K562 (cell line): ENCODE measurements around the gene GCH1. TPM values are rescaled to one million over a fixed set of nuclear protein-coding genes. Genes with fewer than 3 reads are reported as not detected.

Experiments
- ATAC-seq: fragments of 200-7000 bp; cut with Tn5 transposase; 3 replicates; pipeline ENCODE4 v1.9.1; 2020; ENCODE audit warnings: moderate library complexity
- BruUV-seq: library from RNA; stranded (reverse); fragments of 400-500 nt; replicated peaks from 2 replicates; lab custom pipeline; 2021; lab: Mats Ljungman, UMichigan
- CTCF ChIA-PET: fragments of 300-600 bp; formaldehyde crosslinking; extraction: SDS; loops from one replicate; lab custom pipeline; 2021; ENCODE audit warnings: low intra/inter-chr PET ratio; lab: Yijun Ruan, JAX
- POLR2A ChIA-PET: fragments of 300-600, 350-650 bp; sonication (Branson Sonifier 250); formaldehyde crosslinking; extraction: SDS; loops from one replicate; lab custom pipeline; 2021; ENCODE audit warnings: antibody characterized with exemption, inconsistent platforms; lab: Yijun Ruan, JAX
- DNase-seq, 4 experiments: peaks; one replicate each; pipeline versions ENCODE4 v3.0.0 to v3.0.0-alpha.2; 2011 to 2018; ENCODE audit warnings: low spot score in 3 of 4, mixed read lengths in 3 of 4; ENCODE audit errors: extremely low read depth in 1 of 4
- FAIRE-seq: peaks from 2 replicates; lab custom pipeline; 2011; peaks lifted over from hg19 to GRCh38; lab: Jason Lieb, UNC
- H2AFZ ChIP-seq: 2 replicates; pipeline ENCODE4 v1.6.0; 2011; ENCODE audit warnings: low read depth, low read length, control low read depth, inconsistent platforms
- H3K27ac ChIP-seq: fragments of 200-600 bp; 3 replicates; pipeline ENCODE4 v1.8.0; 2011; ENCODE audit warnings: low read depth, mild to moderate bottlenecking, control low read depth, inconsistent platforms, low read length, moderate library complexity, mixed read lengths; ENCODE audit errors: extremely low read depth
- H3K27me3 ChIP-seq, 2 experiments: fragments of 300-600 bp in 1 of 2; 2 replicates in 1 of 2; 3 replicates in 1 of 2; pipeline versions ENCODE4 v1.6.0 to v1.8.0; 2011; ENCODE audit warnings: inconsistent platforms in 2 of 2, low read length in 2 of 2, mild to moderate bottlenecking in 1 of 2, mixed read lengths in 1 of 2, moderate library complexity in 1 of 2; ENCODE audit not compliant: control insufficient read depth in 2 of 2, insufficient read depth in 2 of 2
- H3K36me3 ChIP-seq: fragments of 300-600 bp; 3 replicates; pipeline ENCODE4 v1.8.0; 2011; ENCODE audit warnings: mild to moderate bottlenecking, low read length, inconsistent platforms; ENCODE audit not compliant: control insufficient read depth, insufficient read depth
- H3K4me1 ChIP-seq, 2 experiments: fragments of 200-600 bp in 1 of 2; replicated peaks in 1 of 2; 2 replicates in 1 of 2; 3 replicates in 1 of 2; pipeline versions ENCODE4 v1.5.1 to v1.8.0; 2011; ENCODE audit warnings: inconsistent platforms in 2 of 2, low read length in 2 of 2, mild to moderate bottlenecking in 1 of 2, mixed read lengths in 1 of 2, moderate library complexity in 1 of 2; ENCODE audit not compliant: control insufficient read depth in 2 of 2, insufficient read depth in 2 of 2
- H3K4me2 ChIP-seq: 2 replicates; pipeline ENCODE4 v1.6.1; 2011; ENCODE audit warnings: low read length, control low read depth, inconsistent platforms, mixed read lengths; ENCODE audit not compliant: insufficient read depth
- H3K4me3 ChIP-seq: fragments of 200-600 bp; sonication (generic), shearing (Covaris generic); 2 replicates; pipeline ENCODE4 v1.5.1; 2016; ENCODE audit warnings: control low read depth, inconsistent platforms
- H3K79me2 ChIP-seq: fragments of 200-600 bp; 3 replicates; pipeline ENCODE4 v1.8.0; 2011; ENCODE audit warnings: low read length, inconsistent platforms; ENCODE audit not compliant: control insufficient read depth, insufficient read depth
- H3K9ac ChIP-seq, 2 experiments: 2 replicates each; pipeline versions ENCODE4 v1.6.0 to v1.6.1; 2011; ENCODE audit warnings: low read depth in 2 of 2, low read length in 2 of 2, control low read depth in 1 of 2, inconsistent platforms in 1 of 2, mild to moderate bottlenecking in 1 of 2, mixed read lengths in 1 of 2; ENCODE audit not compliant: insufficient read depth in 1 of 2
- H3K9me1 ChIP-seq: one replicate; pipeline ENCODE4 v1.6.0; 2011; ENCODE audit warnings: inconsistent platforms, mild to moderate bottlenecking, low read length, moderate library complexity; ENCODE audit not compliant: control insufficient read depth, insufficient read depth
- H3K9me3 ChIP-seq: replicated peaks from 2 replicates; pipeline ENCODE4 v1.5.1; 2011; ENCODE audit warnings: low read depth, low read length, inconsistent platforms; ENCODE audit not compliant: control insufficient read depth, insufficient read depth
- H4K20me1 ChIP-seq: replicated peaks from 2 replicates; pipeline ENCODE4 v1.6.1; 2011; ENCODE audit warnings: low read length, inconsistent platforms, mixed read lengths; ENCODE audit not compliant: control insufficient read depth, insufficient read depth
- DDX20 ChIP-seq: fragments of 450-650 bp; IDR thresholded peaks from 2 replicates; pipeline ENCODE4 v1.6.1; 2016; ENCODE audit warnings: missing genetic modification characterization, low read depth, mild to moderate bottlenecking, missing compliant biosample characterization, moderate library complexity
- EZH2 ChIP-seq: IDR thresholded peaks from 2 replicates; pipeline ENCODE4 v1.6.1; 2012; ENCODE audit warnings: low read depth, mild to moderate bottlenecking, inconsistent platforms, low read length, borderline replicate concordance
- FOXO4 ChIP-seq: fragments of 450-650 bp; formaldehyde crosslinking; IDR thresholded peaks from 2 replicates; pipeline ENCODE4 v1.4.0; 2020; ENCODE audit warnings: mild to moderate bottlenecking, moderate library complexity
- RBFOX2 ChIP-seq: fragments of 200-400 bp; formaldehyde crosslinking; IDR thresholded peaks from 2 replicates; pipeline ENCODE4 v1.6.1; 2017; ENCODE audit warnings: low read depth, mild to moderate bottlenecking, low read length, moderate library complexity
- SMARCA4 ChIP-seq: fragments of 450-650 bp; IDR thresholded peaks from 2 replicates; pipeline ENCODE4 v1.6.1; 2016
- TCF3 ChIP-seq: sonication (generic); formaldehyde crosslinking; IDR thresholded peaks from 2 replicates; pipeline ENCODE4 v1.4.0; 2020; ENCODE audit warnings: mild to moderate bottlenecking, missing genetic modification reagents
- TFE3 ChIP-seq: fragments of 450-650 bp; formaldehyde crosslinking; IDR thresholded peaks from 2 replicates; pipeline ENCODE4 v1.4.0; 2020; ENCODE audit warnings: mild to moderate bottlenecking, mixed read lengths
- ZNF407 ChIP-seq: fragments of 450-650 bp; IDR thresholded peaks from 2 replicates; pipeline ENCODE4 v1.6.1; 2016; ENCODE audit warnings: low read depth
- WGBS: fragments of 100-300 bp; shearing (Covaris generic); methylation state at CpG from one replicate; pipeline ENCODE4 v1.1.6; 2016; ENCODE audit warnings: low coverage, mixed read lengths; ENCODE audit not compliant: insufficient coverage; ENCODE audit errors: missing lambda C conversion rate; 5-methylcytosine and 5-hydroxymethylcytosine counted together
- in situ Hi-C: fragments of 300-500 bp; cut with MboI; formaldehyde crosslinking; loops from 4 replicates; pipeline ENCODE4 v1.15.0; 2018; ENCODE audit warnings: inconsistent platforms, mixed read lengths
- intact Hi-C: fragments of 100-400 bp; cut with micrococcal nuclease; formaldehyde crosslinking; loops from 2 replicates; pipeline ENCODE4 v1.14.2; 2022
- polyA plus RNA-seq, 8 experiments: library from polyadenylated mRNA; depleted of rRNA in 4 of 8; stranded (reverse) in 5 of 8; unstranded in 3 of 8; fragments of >200 nt; fragmentation: Nextera tagmentation in 2 of 8; fragmentation: Illumina TruSeq in 1 of 8; extraction: Ambion mirVana in 2 of 8; extraction: Trizol in 1 of 8; gene quantifications; 2 replicates each; pipeline versions ENCODE4 v1.2.1 to v1.2.3, GENCODE V29; 2011 to 2014; ENCODE audit warnings: inconsistent platforms in 1 of 8, missing spikeins in 1 of 8
- total RNA-seq, 7 experiments: library from RNA; depleted of rRNA in 6 of 7; stranded (reverse); fragments of >200 nt in 6 of 7; fragmentation: Illumina TruSeq in 2 of 7; extraction: Trizol in 2 of 7; gene quantifications; 2 replicates each; pipeline versions ENCODE4 v1.2.1 to v1.2.3, GENCODE V29; 2011 to 2021; ENCODE audit warnings: low replicate concordance in 1 of 7
- TF ChIP-seq, protein P1 (sequence below): fragments of 450-650 bp; IDR thresholded peaks from 2 replicates; pipeline ENCODE4 v1.6.1; 2014; ENCODE audit warnings: low read depth, mild to moderate bottlenecking, moderate library complexity, borderline replicate concordance

The GCH1 gene
- total and polyA plus RNA-seq, 9 of the 15 experiments (the other 6 are each of a cell fraction or from before 2014, with no cell fraction given), result 3.9 to 13.1 (median 6.5) TPM

DNA sequence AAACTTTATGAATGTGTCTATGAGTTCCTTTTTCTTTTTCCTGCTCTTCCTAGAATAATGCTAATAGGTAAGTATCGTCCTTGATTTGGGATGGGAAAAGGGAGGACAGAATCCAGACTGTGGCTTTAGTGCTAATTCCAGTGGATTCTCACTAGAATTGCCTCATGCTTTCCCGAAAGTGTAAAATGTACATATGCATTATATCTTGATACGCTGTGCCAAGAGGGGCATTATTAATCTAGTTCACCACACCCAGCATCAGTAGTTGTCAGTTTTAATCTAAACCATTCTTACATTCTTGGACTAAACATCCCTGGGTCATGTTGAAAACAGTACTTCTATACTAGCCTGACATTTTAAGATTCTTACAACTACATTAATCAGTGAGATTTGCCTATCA lies 49.3 kb downstream of the GCH1 start:
- BruUV-seq, result no TSS peak
- no peaks in the 10 kb centered on the region for H3K9me3 ChIP-seq
- H3K9ac ChIP-seq, result no peak overlapping the region
- H4K20me1 ChIP-seq, result no peaks in the 10 kb centered on the region
- H2AFZ ChIP-seq, result no peak overlapping the region
- H3K79me2 ChIP-seq, result no peaks in the 10 kb centered on the region
- CTCF ChIA-PET, result no interaction called here
- no peaks in the 10 kb centered on the region for H3K36me3 ChIP-seq
- no peaks in the 10 kb centered on the region; a peak in 1 of 5 replicates for H3K4me1 ChIP-seq
- H3K27me3 ChIP-seq, result no peaks in the 10 kb centered on the region
- FAIRE-seq, result no peak
- DNase-seq, result no peak
- H3K4me3 ChIP-seq, result no peak overlapping the region
- H3K9me1 ChIP-seq, result no peaks in the 10 kb centered on the region
- WGBS, result 46% methylated on average over 3 of the region's 3 CpGs
- POLR2A ChIA-PET, result interaction anchor here (1.0 kb wide), 1 partner anchor 39 kb away, joined by 4 read pairs; no protein-coding TSS in a partner anchor
- no peak for ATAC-seq
- H3K4me2 ChIP-seq, result no peak overlapping the region
- no peak overlapping the region for H3K27ac ChIP-seq
- in situ Hi-C loops, result no loop called here
- intact Hi-C loops, result no loop called here
- TF ChIP-seq ZNF407, result no peak
- no peak for TF ChIP-seq SMARCA4
- no peak for TF ChIP-seq RBFOX2
- TF ChIP-seq, protein P1, sequence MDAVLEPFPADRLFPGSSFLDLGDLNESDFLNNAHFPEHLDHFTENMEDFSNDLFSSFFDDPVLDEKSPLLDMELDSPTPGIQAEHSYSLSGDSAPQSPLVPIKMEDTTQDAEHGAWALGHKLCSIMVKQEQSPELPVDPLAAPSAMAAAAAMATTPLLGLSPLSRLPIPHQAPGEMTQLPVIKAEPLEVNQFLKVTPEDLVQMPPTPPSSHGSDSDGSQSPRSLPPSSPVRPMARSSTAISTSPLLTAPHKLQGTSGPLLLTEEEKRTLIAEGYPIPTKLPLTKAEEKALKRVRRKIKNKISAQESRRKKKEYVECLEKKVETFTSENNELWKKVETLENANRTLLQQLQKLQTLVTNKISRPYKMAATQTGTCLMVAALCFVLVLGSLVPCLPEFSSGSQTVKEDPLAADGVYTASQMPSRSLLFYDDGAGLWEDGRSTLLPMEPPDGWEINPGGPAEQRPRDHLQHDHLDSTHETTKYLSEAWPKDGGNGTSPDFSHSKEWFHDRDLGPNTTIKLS, result no peak
- TF ChIP-seq TCF3 (CRISPR knock-in tag), result no peak
- no peak for TF ChIP-seq EZH2
- no peak for TF ChIP-seq FOXO4 (CRISPR knock-in tag)
- TF ChIP-seq TFE3 (CRISPR knock-in tag), result no peak
- no peak for TF ChIP-seq DDX20 (tag)
